Measurements from ENCODE around the gene VAV1. TPM values are rescaled to one million over a fixed set of nuclear protein-coding genes. Genes with fewer than 3 reads are reported as not detected.
A peak's percentile ranks its signal among the peaks of the same experiment; 100 is the strongest.

The VAV1 gene
- total and polyA plus RNA-seq, 9 of the 15 experiments (the other 6 are each of a cell fraction or from before 2014, with no cell fraction given), result 0.46 to 20.1 (median 11.1) TPM

GRCh38 chr19:6737284-6737872 is 35.1 kb upstream of the VAV1 start, which contains the start of gene GPR108 (continued):
- TF ChIP-seq REST (IDR thresholded peaks at IDR 0.05; ENCODE audit: borderline replicate concordance), result no peak
- TF ChIP-seq REST (CRISPR knock-in tag; IDR thresholded peaks at IDR 0.05; ENCODE audit: low read depth), result 0 out of 2 replicates have a peak, but pooled peaks have one; percentile 43
- no peak for TF ChIP-seq ZNF239 (CRISPR knock-in tag; IDR thresholded peaks at IDR 0.05)
- TF ChIP-seq E2F1 (CRISPR knock-in tag; IDR thresholded peaks at IDR 0.05), result no peak
- TF ChIP-seq ZBTB12 (CRISPR knock-in tag; IDR thresholded peaks at IDR 0.05), result peak; percentile 97
- TF ChIP-seq MED1 (CRISPR knock-in tag; IDR thresholded peaks at IDR 0.05; ENCODE audit: borderline replicate concordance), result no peak
- TF ChIP-seq GTF2B (IDR thresholded peaks at IDR 0.05; ENCODE audit: extremely low read depth, insufficient read length), result no peak
- no peak for TF ChIP-seq POLR2H (tag; IDR thresholded peaks at IDR 0.05; ENCODE audit: low read depth)
- TF ChIP-seq ZNF551 (CRISPR knock-in tag; IDR thresholded peaks at IDR 0.05), result no peak
- no peak for TF ChIP-seq ZNF584 (CRISPR knock-in tag; IDR thresholded peaks at IDR 0.05; ENCODE audit: low read depth)
- TF ChIP-seq CEBPG (CRISPR knock-in tag; IDR thresholded peaks at IDR 0.05), result peak; percentile 84
- peak; percentile 90 to 95 for TF ChIP-seq CEBPG (tag; conservative IDR thresholded peaks at IDR 0.05 in 1 of 2, IDR thresholded peaks at IDR 0.05 in 1 of 2)
- TF ChIP-seq MEF2D (tag; conservative IDR thresholded peaks at IDR 0.05; ENCODE audit: low read depth), result no peak
- TF ChIP-seq PML (IDR thresholded peaks at IDR 0.05; ENCODE audit: low read length), result no peak
- TF ChIP-seq ZNF586 (CRISPR knock-in tag; conservative IDR thresholded peaks at IDR 0.05), result no peak
- TF ChIP-seq SREBF1 (IDR thresholded peaks at IDR 0.05; ENCODE audit: borderline replicate concordance, low read depth, low read length), result peak; percentile 99

Data from K562 (cell line).